DOHH2 (cell line): ENCODE measurements around the gene TM4SF5.

Experiments
- CTCF ChIP-seq: fragments of 200-600 bp; sonication (generic); IDR thresholded peaks from one replicate; pipeline ENCODE4 v1.5.1; 2014; ENCODE audit warnings: antibody characterized with exemption, mild to moderate bottlenecking, low read depth, low read length; ENCODE audit not compliant: poor library complexity, severe bottlenecking
- EZH2phosphoT487 ChIP-seq: fragments of 200-600 bp; sonication (generic); IDR thresholded peaks from 2 replicates; pipeline ENCODE4 v1.6.1; 2017; ENCODE audit warnings: borderline replicate concordance, mild to moderate bottlenecking, antibody characterized with exemption, low read length, moderate library complexity, mixed read lengths

DNA sequence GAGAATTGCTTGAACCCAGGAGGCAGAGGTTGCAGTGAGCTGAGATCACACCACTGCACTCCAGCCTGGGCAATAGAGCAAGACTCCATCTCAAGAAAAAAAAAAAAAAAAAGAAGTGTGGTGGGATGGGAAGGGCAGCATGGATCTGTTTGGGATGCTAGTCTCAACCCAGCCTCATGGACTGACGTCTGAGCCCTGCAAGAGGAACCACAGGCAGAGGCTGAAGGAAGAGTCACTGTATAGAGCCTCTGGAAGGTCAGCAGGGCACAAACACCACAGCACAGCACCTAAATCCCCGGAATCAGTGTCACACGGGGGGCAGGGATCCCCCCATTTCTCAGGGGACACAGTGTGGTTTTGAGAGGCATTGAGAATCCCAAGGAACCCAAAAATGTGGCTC is 21.1 kb upstream of the TM4SF5 start:
- TF ChIP-seq CTCF, result no peak
- no peak for TF ChIP-seq EZH2phosphoT487
